GM23338 (cell line): Measurements from ENCODE around the gene RTN4RL2. TPM values are rescaled to one million over a fixed set of nuclear protein-coding genes. Genes with fewer than 3 reads are reported as not detected.

Source experiments
- ATAC-seq: fragments of 200-7000 bp; cut with Tn5 transposase; 3 replicates; pipeline ENCODE4 v1.9.1; 2020
- DNase-seq: peaks from one replicate; pipeline ENCODE4 v3.0.0-alpha.2; 2015; ENCODE audit warnings: low spot score
- H2AFZ ChIP-seq: fragments of 200-600 bp; sonication (generic); 2 replicates; pipeline ENCODE4 v1.8.0; 2016; ENCODE audit warnings: antibody characterized with exemption, mild to moderate bottlenecking, moderate library complexity
- H3F3A ChIP-seq: fragments of 200-600 bp; sonication (generic); replicated peaks from 2 replicates; pipeline ENCODE4 v1.8.0; 2017; ENCODE audit warnings: antibody characterized with exemption, mixed run types, low read depth
- H3K27ac ChIP-seq: fragments of 200-600 bp; sonication (generic); 2 replicates; pipeline ENCODE4 v1.6.1; 2016; ENCODE audit warnings: low read depth
- H3K27me3 ChIP-seq: fragments of 200-600 bp; sonication (generic); 2 replicates; pipeline ENCODE4 v1.8.0; 2016; ENCODE audit warnings: mild to moderate bottlenecking, mixed run types, moderate library complexity; ENCODE audit not compliant: insufficient read depth
- H3K36me3 ChIP-seq: fragments of 200-600 bp; sonication (generic); 2 replicates; pipeline ENCODE4 v1.8.0; 2016; ENCODE audit warnings: mild to moderate bottlenecking; ENCODE audit not compliant: insufficient read depth
- H3K4me1 ChIP-seq: fragments of 200-600 bp; sonication (generic); 2 replicates; pipeline ENCODE4 v1.8.0; 2016; ENCODE audit warnings: mild to moderate bottlenecking, moderate library complexity; ENCODE audit not compliant: insufficient read depth
- H3K4me2 ChIP-seq: fragments of 200-600 bp; sonication (generic); 2 replicates; pipeline ENCODE4 v1.7.1; 2017; ENCODE audit warnings: mixed run types
- H3K4me3 ChIP-seq: fragments of 200-600 bp; sonication (generic); 2 replicates; pipeline ENCODE4 v1.6.1; 2016; ENCODE audit warnings: mixed run types
- H3K79me2 ChIP-seq: fragments of 200-600 bp; sonication (generic); replicated peaks from 2 replicates; pipeline ENCODE4 v1.8.0; 2017; ENCODE audit warnings: mild to moderate bottlenecking; ENCODE audit not compliant: insufficient read depth
- H3K9me2 ChIP-seq: fragments of 200-600 bp; sonication (generic); 2 replicates; pipeline ENCODE4 v1.8.0; 2017; ENCODE audit not compliant: insufficient read depth
- H4K20me1 ChIP-seq: fragments of 200-600 bp; sonication (generic); replicated peaks from 2 replicates; pipeline ENCODE4 v1.8.0; 2017; ENCODE audit warnings: mild to moderate bottlenecking; ENCODE audit not compliant: insufficient read depth
- H3K27ac Mint-ChIP-seq: 2 replicates; pipeline ENCODE4 v1.8.0; 2020; ENCODE audit warnings: inconsistent platforms, mild to moderate bottlenecking, moderate library complexity, mixed read lengths
- H3K27me3 Mint-ChIP-seq: 3 replicates; pipeline ENCODE4 v1.8.0; 2022; ENCODE audit warnings: low read depth, mild to moderate bottlenecking, moderate library complexity, mixed read lengths, inconsistent platforms; ENCODE audit not compliant: insufficient read depth, poor library complexity
- H3K36me3 Mint-ChIP-seq: 3 replicates; pipeline ENCODE4 v1.8.0; 2021; ENCODE audit warnings: low read depth, mild to moderate bottlenecking, inconsistent platforms, moderate library complexity, mixed read lengths
- H3K4me1 Mint-ChIP-seq: 3 replicates; pipeline ENCODE4 v1.8.0; 2020; ENCODE audit warnings: mild to moderate bottlenecking, inconsistent platforms, mixed read lengths
- H3K4me3 Mint-ChIP-seq: 3 replicates; pipeline ENCODE4 v1.8.0; 2021; ENCODE audit warnings: moderate library complexity, mild to moderate bottlenecking, inconsistent platforms, mixed read lengths
- H3K9me3 Mint-ChIP-seq: 3 replicates; pipeline ENCODE4 v1.8.0; 2020; ENCODE audit warnings: moderate library complexity, mild to moderate bottlenecking, inconsistent platforms, mixed read lengths
- EZH2phosphoT487 ChIP-seq: fragments of 200-600 bp; sonication (generic); IDR thresholded peaks from one replicate; pipeline ENCODE4 v1.8.1; 2018; ENCODE audit warnings: antibody characterized with exemption; ENCODE audit not compliant: unreplicated experiment
- JUNB ChIP-seq: IDR thresholded peaks from one replicate; pipeline ENCODE4 v1.6.1; 2016; ENCODE audit warnings: antibody characterized with exemption; ENCODE audit not compliant: unreplicated experiment
- ZNF114 ChIP-seq: fragments of 250-450 bp; sonication (Bioruptor Pico); IDR thresholded peaks from 2 replicates; pipeline ENCODE4 v1.5.0; 2020; ENCODE audit warnings: mild to moderate bottlenecking, moderate library complexity
- ZNF331 ChIP-seq: fragments of 250-450 bp; sonication (Bioruptor Pico); IDR thresholded peaks from 2 replicates; pipeline ENCODE4 v1.5.0; 2020; ENCODE audit warnings: low read depth, mild to moderate bottlenecking, moderate library complexity
- polyA plus RNA-seq: library from polyadenylated mRNA; unstranded; fragments of >200 nt; fragmentation: Nextera tagmentation; extraction: Ambion mirVana; gene quantifications from 2 replicates; pipeline ENCODE4 v1.2.1, GENCODE V29; 2016
- total RNA-seq: library from RNA; depleted of rRNA; stranded (reverse); fragments of >200 nt; shearing (Covaris generic); gene quantifications from 2 replicates; pipeline ENCODE4 v1.2.3, GENCODE V29; 2014
- TF ChIP-seq, protein P1 (sequence below): IDR thresholded peaks from one replicate; pipeline ENCODE4 v1.6.1; 2018; ENCODE audit warnings: antibody characterized with exemption; ENCODE audit not compliant: unreplicated experiment
- TF ChIP-seq, protein P2 (sequence below), 2 experiments: fragments of 200-600 bp in 1 of 2; sonication (generic) in 1 of 2; conservative IDR thresholded peaks; 2 replicates each; pipeline versions ENCODE4 v1.5.1 to v1.6.1; 2016 to 2017; ENCODE audit warnings: antibody characterized with exemption in 2 of 2, low read depth in 2 of 2, mild to moderate bottlenecking in 2 of 2, moderate library complexity in 1 of 2
- TF ChIP-seq, protein P3 (sequence below): IDR thresholded peaks from 2 replicates; pipeline ENCODE4 v1.6.1; 2016; ENCODE audit warnings: antibody characterized with exemption

Gene RTN4RL2
- total and polyA plus RNA-seq, 2 experiments from 2014 or later, result 13.9 to 15.9 TPM

DNA sequence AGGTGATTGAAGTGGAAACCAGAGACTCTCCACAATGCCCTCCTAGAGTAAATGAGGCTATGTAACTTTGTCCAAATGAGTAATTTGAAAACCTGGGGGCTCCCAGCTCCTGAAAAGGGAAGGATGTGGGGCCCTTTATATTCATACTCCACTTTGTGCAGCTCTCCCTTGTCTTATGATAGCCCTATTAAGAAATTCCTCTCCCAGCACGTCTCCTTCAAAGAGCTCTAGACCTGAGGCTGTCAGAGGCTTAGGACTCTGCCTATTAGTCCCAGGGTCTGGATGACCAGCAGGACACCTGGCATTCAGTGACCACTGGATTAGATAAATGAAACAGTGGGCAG lies 53.1 kb downstream of the RTN4RL2 start:
- TF ChIP-seq JUNB (no peak), EZH2phosphoT487 (no peak)
- TF ChIP-seq, protein P1, sequence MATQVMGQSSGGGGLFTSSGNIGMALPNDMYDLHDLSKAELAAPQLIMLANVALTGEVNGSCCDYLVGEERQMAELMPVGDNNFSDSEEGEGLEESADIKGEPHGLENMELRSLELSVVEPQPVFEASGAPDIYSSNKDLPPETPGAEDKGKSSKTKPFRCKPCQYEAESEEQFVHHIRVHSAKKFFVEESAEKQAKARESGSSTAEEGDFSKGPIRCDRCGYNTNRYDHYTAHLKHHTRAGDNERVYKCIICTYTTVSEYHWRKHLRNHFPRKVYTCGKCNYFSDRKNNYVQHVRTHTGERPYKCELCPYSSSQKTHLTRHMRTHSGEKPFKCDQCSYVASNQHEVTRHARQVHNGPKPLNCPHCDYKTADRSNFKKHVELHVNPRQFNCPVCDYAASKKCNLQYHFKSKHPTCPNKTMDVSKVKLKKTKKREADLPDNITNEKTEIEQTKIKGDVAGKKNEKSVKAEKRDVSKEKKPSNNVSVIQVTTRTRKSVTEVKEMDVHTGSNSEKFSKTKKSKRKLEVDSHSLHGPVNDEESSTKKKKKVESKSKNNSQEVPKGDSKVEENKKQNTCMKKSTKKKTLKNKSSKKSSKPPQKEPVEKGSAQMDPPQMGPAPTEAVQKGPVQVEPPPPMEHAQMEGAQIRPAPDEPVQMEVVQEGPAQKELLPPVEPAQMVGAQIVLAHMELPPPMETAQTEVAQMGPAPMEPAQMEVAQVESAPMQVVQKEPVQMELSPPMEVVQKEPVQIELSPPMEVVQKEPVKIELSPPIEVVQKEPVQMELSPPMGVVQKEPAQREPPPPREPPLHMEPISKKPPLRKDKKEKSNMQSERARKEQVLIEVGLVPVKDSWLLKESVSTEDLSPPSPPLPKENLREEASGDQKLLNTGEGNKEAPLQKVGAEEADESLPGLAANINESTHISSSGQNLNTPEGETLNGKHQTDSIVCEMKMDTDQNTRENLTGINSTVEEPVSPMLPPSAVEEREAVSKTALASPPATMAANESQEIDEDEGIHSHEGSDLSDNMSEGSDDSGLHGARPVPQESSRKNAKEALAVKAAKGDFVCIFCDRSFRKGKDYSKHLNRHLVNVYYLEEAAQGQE, result no peak
- DNase-seq, result no peak
- no peak overlapping the region for H2AFZ ChIP-seq
- H3K9me2 ChIP-seq, result no peaks in the 10 kb centered on the region
- Mint-ChIP-seq H3K9me3 (no peaks in the 10 kb centered on the region), H3K4me1 (peaks cover 26% of the 10 kb centered on the region), H3K27me3 (peaks cover 11% of the 10 kb centered on the region), H3K4me3 (peak overlapping the region; percentile 89), H3K27ac (no peak overlapping the region), H3K36me3 (peaks cover 19% of the 10 kb centered on the region)
- peaks cover 9% of the 10 kb centered on the region; the same call in 1 of the 2 replicates for H3F3A ChIP-seq
- H3K4me3 ChIP-seq, result peak overlapping the region; percentile 86
- no peak for ATAC-seq
- peaks cover 17% of the 10 kb centered on the region for H3K27me3 ChIP-seq
- peaks cover 11% of the 10 kb centered on the region for H3K4me1 ChIP-seq
- peak overlapping the region; percentile 97 for H3K4me2 ChIP-seq
- no peaks in the 10 kb centered on the region for H4K20me1 ChIP-seq
- H3K36me3 ChIP-seq, result no peaks in the 10 kb centered on the region
- peaks cover 31% of the 10 kb centered on the region for H3K79me2 ChIP-seq
- no peak overlapping the region for H3K27ac ChIP-seq

DNA sequence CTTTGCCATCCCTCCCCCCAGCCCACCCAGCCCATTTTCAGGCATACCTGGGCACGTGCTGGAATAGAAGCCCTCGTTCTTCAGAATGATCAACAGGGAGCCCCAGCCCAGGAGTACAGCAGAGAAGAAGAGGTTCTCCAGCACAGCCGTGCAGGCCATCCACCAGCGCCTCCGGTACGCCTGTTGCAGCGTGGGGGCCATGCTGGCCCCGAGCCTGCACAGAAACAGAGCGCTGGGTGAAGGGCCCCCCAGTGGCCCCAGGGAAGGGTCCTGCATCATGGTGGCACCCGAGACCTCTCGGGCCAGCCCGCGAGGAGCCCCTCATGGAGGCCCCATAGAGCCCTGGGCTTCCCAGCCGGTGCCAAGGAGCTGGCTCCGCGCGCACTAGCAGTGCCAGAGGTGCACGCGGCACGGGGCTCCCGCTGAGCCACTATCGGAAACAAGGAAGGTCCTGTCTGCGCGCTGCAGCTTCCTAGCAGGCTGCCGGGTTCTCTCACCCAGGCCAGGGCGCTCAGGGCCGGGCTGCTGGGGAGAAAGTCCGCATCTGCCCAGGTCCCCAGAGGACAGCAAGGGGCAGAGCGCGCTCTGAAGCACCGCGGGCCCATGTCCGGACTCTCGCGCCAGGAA lies 53.7 kb downstream of the RTN4RL2 start:
- Mint-ChIP-seq H3K4me3 (peak overlapping the region; percentile 89), H3K27me3 (peaks cover 16% of the 10 kb centered on the region), H3K36me3 (peaks cover 17% of the 10 kb centered on the region), H3K9me3 (no peaks in the 10 kb centered on the region; the same call in 2 of the 3 replicates), H3K4me1 (peaks cover 26% of the 10 kb centered on the region), H3K27ac (no peak overlapping the region)
- ATAC-seq (peak; percentile 77), DNase-seq (peak; percentile 81)
- peaks cover 17% of the 10 kb centered on the region for H3K27me3 ChIP-seq
- peak overlapping the region; percentile 96 for H2AFZ ChIP-seq
- H3K4me3 ChIP-seq, result peak overlapping the region; percentile 86
- peaks cover 9% of the 10 kb centered on the region; the same call in 1 of the 2 replicates for H3F3A ChIP-seq
- H3K4me1 ChIP-seq, result peaks cover 11% of the 10 kb centered on the region
- H3K79me2 ChIP-seq, result peaks cover 31% of the 10 kb centered on the region
- H3K36me3 ChIP-seq, result no peaks in the 10 kb centered on the region
- H4K20me1 ChIP-seq, result no peaks in the 10 kb centered on the region
- no peak overlapping the region for H3K27ac ChIP-seq
- TF ChIP-seq ZNF114 (CRISPR knock-in tag) (no peak), ZNF331 (CRISPR knock-in tag) (no peak), JUNB (no peak)
- TF ChIP-seq, protein P2, sequence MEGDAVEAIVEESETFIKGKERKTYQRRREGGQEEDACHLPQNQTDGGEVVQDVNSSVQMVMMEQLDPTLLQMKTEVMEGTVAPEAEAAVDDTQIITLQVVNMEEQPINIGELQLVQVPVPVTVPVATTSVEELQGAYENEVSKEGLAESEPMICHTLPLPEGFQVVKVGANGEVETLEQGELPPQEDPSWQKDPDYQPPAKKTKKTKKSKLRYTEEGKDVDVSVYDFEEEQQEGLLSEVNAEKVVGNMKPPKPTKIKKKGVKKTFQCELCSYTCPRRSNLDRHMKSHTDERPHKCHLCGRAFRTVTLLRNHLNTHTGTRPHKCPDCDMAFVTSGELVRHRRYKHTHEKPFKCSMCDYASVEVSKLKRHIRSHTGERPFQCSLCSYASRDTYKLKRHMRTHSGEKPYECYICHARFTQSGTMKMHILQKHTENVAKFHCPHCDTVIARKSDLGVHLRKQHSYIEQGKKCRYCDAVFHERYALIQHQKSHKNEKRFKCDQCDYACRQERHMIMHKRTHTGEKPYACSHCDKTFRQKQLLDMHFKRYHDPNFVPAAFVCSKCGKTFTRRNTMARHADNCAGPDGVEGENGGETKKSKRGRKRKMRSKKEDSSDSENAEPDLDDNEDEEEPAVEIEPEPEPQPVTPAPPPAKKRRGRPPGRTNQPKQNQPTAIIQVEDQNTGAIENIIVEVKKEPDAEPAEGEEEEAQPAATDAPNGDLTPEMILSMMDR (conservative IDR thresholded peaks at IDR 0.05; ENCODE audit: low read depth in 2 of 2), result no peak
- TF ChIP-seq, protein P3, sequence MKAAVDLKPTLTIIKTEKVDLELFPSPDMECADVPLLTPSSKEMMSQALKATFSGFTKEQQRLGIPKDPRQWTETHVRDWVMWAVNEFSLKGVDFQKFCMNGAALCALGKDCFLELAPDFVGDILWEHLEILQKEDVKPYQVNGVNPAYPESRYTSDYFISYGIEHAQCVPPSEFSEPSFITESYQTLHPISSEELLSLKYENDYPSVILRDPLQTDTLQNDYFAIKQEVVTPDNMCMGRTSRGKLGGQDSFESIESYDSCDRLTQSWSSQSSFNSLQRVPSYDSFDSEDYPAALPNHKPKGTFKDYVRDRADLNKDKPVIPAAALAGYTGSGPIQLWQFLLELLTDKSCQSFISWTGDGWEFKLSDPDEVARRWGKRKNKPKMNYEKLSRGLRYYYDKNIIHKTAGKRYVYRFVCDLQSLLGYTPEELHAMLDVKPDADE, result no peak
- TF ChIP-seq, protein P1, result no peak
- peak overlapping the region; percentile 97 for H3K4me2 ChIP-seq
- no peaks in the 10 kb centered on the region for H3K9me2 ChIP-seq
